Adipose tissue (tissue), 3 donors: ENCODE results near the gene MYH7. TPM values are rescaled to one million over a fixed set of nuclear protein-coding genes. Genes with fewer than 3 reads are reported as not detected.

Source experiments
- H3K27ac ChIP-seq: one replicate; pipeline ENCODE4 v1.5.1; 2013; ENCODE audit warnings: low read depth, low read length
- WGBS, 3 donors: extraction: QIAGEN DNeasy Blood & Tissue Kit; methylation state at CpG; one replicate each; pipeline ENCODE4 v1.1.7; 2013; 5-methylcytosine and 5-hydroxymethylcytosine counted together
- polyA plus RNA-seq, 3 donors: library from polyadenylated mRNA; stranded (reverse); fragments of 200-250 nt; gene quantifications; one replicate each; pipeline ENCODE4 v1.2.3, GENCODE V29; 2013
- donor health status: healthy with polysubstance abuse.
- donor health status: Bipolar disorder and iron deficiency.
- donor health status: healthy.

The MYH7 gene
- polyA plus RNA-seq, 3 donors, result 0.07 to 6.5 (median 2.8) TPM

- H3K27ac ChIP-seq, result no peak overlapping the region
- WGBS, 3 donors, result 92 to 98% (median 95%) methylated on average over 2 of the region's 2 CpGs
Measured at GRCh38 chr14:23452237-23452636, 16.8 kb upstream of the MYH7 start.

- H3K27ac ChIP-seq, result no peak overlapping the region
- WGBS, 3 donors, result 52 to 86% (median 79%) methylated on average over 2 of the region's 2 CpGs
Measured at GRCh38 chr14:23450379-23450778, 14.9 kb upstream of the MYH7 start.

- WGBS, 3 donors, result 41 to 76% (median 64%) methylated on average over 1 of the region's 1 CpG
Measured at GRCh38 chr14:23449314-23449713, 13.9 kb upstream of the MYH7 start.

GRCh38 chr14:23447361-23448350 is 12.2 kb upstream of the MYH7 start:
- H3K27ac ChIP-seq, result no peak overlapping the region
- WGBS, 3 donors, result 46 to 89% (median 84%) methylated on average over 7 of the region's 7 CpGs

More at GRCh38 chr14:23449314-23449713, 13.9 kb upstream of the MYH7 start:
- no peak overlapping the region for H3K27ac ChIP-seq

- WGBS, 3 donors, result 47 to 80% (median 65%) methylated on average over 4 of the region's 4 CpGs
- no peak overlapping the region for H3K27ac ChIP-seq
Measured at GRCh38 chr14:23446291-23446851, 10.9 kb upstream of the MYH7 start.

- WGBS, 3 donors, result 63 to 75% (median 67%) methylated on average over 4 of the region's 4 CpGs
- no peak overlapping the region for H3K27ac ChIP-seq
Measured at GRCh38 chr14:23445773-23446172, 10.3 kb upstream of the MYH7 start.

GRCh38 chr14:23444314-23444713 is 8.9 kb upstream of the MYH7 start:
- 51 to 79% (median 69%) methylated on average over 1 of the region's 1 CpG for WGBS, 3 donors
- H3K27ac ChIP-seq, result no peak overlapping the region

- 71 to 85% (median 71%) methylated on average over 6 of the region's 6 CpGs for WGBS, 3 donors
- H3K27ac ChIP-seq, result no peak overlapping the region
Measured at GRCh38 chr14:23443881-23444280, 8.4 kb upstream of the MYH7 start.

- H3K27ac ChIP-seq, result no peak overlapping the region
- 75 to 84% (median 78%) methylated on average over 11 of the region's 11 CpGs for WGBS, 3 donors
Measured at GRCh38 chr14:23443411-23443812, 8.0 kb upstream of the MYH7 start.

- 76 to 80% (median 79%) methylated on average over 9 of the region's 9 CpGs for WGBS, 3 donors
- no peak overlapping the region for H3K27ac ChIP-seq
Measured at GRCh38 chr14:23442721-23443356, 7.4 kb upstream of the MYH7 start.

GRCh38 chr14:23441076-23441475 is 5.6 kb upstream of the MYH7 start:
- no peak overlapping the region for H3K27ac ChIP-seq
- WGBS, 3 donors, result 22 to 36% (median 28%) methylated on average over 1 of the region's 1 CpG

- WGBS, 3 donors, result 81 to 89% (median 84%) methylated on average over 6 of the region's 6 CpGs
- no peak overlapping the region for H3K27ac ChIP-seq
Measured at GRCh38 chr14:23439107-23439835, 3.8 kb upstream of the MYH7 start.

- whole genome bisulfite sequencing, 3 donors, result 49 to 67% (median 54%) methylated on average over 15 of the region's 15 CpGs
- no peak overlapping the region for H3K27ac ChIP-seq
Measured at GRCh38 chr14:23438101-23438971, 2.9 kb upstream of the MYH7 start.

- H3K27ac ChIP-seq, result no peak overlapping the region
- WGBS, 3 donors, result 73 to 83% (median 75%) methylated on average over 8 of the region's 8 CpGs
Measured at GRCh38 chr14:23437133-23438100, 2.0 kb upstream of the MYH7 start.

GRCh38 chr14:23436327-23437132 is 1.1 kb upstream of the MYH7 start:
- 69 to 79% (median 75%) methylated on average over 15 of the region's 15 CpGs for WGBS, 3 donors
- H3K27ac ChIP-seq, result no peak overlapping the region
